HFF-Myc (cell line): ENCODE data around the gene KIAA1614.

Source experiments
- DNase-seq: peaks from one replicate; pipeline ENCODE4 v3.0.0-alpha.2; 2011; ENCODE audit warnings: low read depth; ENCODE audit errors: extremely low read depth
- H3K4me3 ChIP-seq: replicated peaks from 2 replicates; pipeline ENCODE4 v1.5.1; 2011; ENCODE audit warnings: low read depth, mild to moderate bottlenecking, control low read depth, low read length
- TF ChIP-seq, protein P1 (sequence below): IDR thresholded peaks from 2 replicates; pipeline ENCODE4 v1.5.1; 2012; ENCODE audit warnings: mild to moderate bottlenecking, low read depth, low read length, control low read depth; ENCODE audit errors: missing control alignments

Gene KIAA1614

DNA sequence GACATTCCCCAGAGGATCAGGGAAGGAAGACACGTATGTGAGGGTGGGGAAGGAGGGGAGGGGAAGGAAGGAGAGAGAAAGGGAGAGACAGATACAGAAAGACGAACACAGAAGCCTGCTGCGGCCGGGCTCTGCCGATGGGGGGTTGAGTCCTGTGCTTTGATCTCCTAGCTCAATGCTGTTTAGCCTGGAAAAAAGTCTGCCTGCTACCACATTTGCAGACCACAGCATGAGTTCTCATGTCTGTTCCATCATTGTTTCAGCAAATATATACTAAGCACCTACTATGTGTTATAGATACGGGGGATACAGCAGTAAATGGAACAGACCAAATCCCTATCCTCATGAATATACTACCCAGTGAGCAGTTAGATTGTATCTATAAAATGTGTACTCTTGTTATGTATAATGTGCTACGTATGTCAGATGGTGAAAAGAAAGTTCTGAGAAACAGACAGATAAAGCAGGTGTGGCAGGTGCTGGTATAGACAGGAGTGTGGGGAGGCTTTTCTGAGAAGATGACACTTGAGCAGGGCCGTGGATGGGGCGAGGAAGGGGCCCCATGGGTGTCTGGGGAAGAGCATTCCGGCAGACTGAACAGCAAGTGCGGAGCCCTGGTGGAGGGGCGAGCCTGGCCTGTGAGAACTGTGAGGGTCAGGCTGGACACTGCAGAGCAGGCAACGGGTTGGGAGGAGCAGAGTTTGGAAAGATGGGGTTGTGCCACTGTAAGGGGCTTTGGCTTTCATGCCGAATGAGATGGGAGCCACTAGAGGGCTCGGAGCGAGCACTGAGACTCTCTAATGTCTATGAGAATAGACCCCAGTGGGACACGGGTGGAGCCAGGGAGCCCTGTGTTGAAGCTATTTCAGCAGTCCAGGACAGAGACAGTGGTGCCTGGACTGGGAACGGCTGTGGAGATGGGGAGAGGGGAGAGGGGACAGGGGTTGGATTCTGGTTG, 34.1 kb downstream of the KIAA1614 start:
- DNase-seq, result no peak
- no peak overlapping the region for H3K4me3 ChIP-seq

DNA sequence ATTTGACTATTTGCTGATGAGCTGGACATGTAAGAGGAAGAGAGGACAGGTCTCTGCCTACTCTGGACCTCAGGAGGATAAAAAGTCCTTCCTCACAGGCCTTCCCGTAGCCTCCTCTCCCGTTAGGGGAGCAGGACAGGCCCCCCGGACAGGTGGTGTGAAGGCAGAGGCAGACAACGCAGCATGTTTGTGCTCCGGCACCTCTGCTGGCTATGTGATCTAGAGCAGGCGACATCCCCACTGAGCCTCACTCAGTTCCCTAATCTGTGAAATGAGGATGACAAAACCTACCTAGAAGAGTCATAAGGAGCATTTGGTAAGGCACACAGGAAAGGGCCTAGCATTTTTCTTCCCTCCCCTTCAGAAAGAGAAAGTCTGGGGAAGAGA, 34.8 kb downstream of the KIAA1614 start:
- DNase-seq, result no peak
- TF ChIP-seq, protein P1, sequence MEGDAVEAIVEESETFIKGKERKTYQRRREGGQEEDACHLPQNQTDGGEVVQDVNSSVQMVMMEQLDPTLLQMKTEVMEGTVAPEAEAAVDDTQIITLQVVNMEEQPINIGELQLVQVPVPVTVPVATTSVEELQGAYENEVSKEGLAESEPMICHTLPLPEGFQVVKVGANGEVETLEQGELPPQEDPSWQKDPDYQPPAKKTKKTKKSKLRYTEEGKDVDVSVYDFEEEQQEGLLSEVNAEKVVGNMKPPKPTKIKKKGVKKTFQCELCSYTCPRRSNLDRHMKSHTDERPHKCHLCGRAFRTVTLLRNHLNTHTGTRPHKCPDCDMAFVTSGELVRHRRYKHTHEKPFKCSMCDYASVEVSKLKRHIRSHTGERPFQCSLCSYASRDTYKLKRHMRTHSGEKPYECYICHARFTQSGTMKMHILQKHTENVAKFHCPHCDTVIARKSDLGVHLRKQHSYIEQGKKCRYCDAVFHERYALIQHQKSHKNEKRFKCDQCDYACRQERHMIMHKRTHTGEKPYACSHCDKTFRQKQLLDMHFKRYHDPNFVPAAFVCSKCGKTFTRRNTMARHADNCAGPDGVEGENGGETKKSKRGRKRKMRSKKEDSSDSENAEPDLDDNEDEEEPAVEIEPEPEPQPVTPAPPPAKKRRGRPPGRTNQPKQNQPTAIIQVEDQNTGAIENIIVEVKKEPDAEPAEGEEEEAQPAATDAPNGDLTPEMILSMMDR, result no peak
- no peak overlapping the region for H3K4me3 ChIP-seq

More for the DNA sequence above, 34.1 kb downstream of the KIAA1614 start:
- TF ChIP-seq, protein P1, result no peak

DNA sequence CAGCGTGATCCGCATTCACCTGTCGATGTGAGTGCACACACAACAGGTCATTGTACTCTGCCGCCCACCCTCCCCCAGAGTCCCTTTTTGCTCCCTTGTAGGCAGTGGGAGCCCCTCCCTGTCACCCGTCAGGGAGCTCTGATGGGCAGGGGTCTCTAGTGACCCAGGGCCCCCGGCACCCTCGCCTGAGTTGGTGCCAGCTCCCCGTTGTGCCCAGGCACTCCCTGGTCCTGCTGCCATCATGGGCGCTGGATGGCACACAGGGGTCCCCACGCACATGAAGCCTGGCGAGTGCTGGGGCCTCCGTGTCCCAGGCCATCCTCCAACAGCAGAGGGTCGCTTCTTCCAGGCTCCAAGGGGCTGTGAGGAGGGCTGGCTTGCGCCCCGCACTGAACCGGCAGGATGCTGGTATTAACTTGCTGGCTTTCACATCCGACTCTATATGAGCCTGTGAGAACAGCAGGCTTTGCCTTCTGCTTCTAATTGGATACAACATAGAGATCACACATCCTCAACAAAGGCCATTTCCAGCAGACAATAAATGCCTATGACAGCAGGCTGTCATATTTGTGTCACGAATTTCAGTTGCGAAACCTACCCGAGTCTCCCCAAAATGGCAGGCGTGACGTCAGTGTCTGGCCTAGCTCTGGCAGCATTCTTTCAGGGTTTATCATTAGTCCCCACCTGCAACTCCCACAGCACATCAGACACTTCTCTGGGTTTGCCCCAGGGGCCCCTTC, 35.4 kb downstream of the KIAA1614 start:
- H3K4me3 ChIP-seq, result no peak overlapping the region
- no peak for DNase-seq
- TF ChIP-seq, protein P1, result no peak

DNA sequence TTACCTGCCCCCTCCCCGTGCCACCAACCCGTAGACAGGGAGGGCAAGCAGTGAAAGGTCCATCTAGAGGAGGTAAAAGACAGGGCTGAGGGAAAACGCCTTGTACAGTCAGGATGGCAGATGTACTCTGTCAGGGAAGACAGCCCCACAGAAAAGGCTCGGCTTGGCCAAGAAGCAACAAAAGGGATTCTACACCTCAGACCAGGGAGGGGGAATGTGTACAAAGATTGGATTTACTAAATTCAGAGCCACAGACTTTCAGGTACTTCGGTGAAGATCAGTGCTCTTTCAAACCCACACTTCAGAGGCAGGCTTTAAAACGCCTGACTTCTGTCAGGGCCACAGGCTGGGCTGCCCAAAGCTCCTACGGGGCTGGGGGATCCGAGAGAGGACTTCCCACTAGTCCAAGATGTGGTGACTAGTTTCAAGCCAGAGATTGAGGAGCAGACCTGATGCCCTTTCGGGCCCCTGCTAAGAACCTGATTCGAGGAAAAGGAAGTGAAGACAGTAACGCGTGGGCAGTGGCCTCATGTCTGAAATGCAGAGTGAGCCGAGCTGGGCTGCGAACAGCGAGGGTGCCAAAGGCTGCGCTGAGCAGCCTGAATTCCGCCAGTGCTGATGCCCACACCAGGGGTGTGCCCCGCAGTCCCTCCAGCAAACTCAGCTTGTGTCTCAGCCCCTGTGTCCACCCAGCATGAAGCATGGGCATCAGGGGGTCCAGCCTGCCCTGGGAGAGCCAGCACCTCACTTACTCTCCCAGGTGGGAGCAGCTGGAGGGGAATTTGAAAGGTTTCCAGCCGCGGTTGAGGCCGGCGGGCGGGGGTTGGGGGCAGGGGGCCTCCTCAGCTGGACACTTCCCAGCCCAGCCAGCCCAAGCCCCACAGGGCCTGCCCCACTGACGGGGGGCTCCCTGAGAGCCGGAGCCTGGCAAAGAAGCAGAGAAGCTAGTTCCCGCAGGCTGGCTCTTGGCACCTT, 36.2 kb downstream of the KIAA1614 start:
- H3K4me3 ChIP-seq, result no peak overlapping the region
- DNase-seq, result no peak
- TF ChIP-seq, protein P1, result no peak

DNA sequence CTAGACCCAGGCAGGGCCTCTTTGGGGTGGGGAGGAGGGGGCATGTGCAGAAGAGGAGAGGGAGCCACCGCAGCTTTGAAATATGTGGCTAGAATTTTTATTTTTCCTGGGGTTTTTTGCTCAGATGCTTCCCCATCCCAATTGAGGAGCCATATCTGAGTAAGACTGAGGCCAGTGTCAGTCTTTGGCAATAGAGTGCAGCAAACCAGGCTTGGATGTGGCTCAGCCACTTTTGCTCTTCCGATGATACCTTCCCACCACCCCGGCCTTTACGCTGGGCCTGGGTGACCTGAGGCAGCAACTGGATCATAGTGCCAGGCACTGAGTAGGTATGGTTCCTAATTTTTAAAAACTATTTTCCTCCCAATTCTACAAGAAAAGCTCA, 36.9 kb downstream of the KIAA1614 start:
- H3K4me3 ChIP-seq, result no peak overlapping the region
- TF ChIP-seq, protein P1, result no peak
- DNase-seq, result no peak

DNA sequence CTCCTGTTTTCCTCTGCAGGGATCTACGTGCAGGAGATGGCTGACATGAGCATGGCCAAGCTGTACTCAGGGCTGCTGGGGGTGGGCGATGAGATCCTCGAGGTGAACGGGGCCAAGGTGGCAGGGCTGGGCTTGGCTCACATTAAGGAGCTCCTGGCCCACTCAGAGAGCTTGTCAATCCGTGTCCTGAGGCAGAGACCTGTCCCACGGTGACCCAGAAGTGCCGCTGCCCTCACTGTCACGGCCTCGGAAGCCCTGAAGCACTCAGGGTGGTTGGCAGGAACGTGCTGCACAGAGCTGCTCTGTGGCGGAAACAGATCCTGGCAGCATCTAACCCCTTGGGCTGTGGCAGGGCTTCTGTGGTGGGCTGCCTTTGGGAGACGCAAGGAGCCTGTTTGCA, 37.6 kb downstream of the KIAA1614 start:
- no peak for DNase-seq
- no peak overlapping the region for H3K4me3 ChIP-seq
- TF ChIP-seq, protein P1, result no peak
